WERI-Rb-1 (cell line): Measurements from ENCODE around the gene COL20A1.

Experiments used
- DNase-seq: peaks from one replicate; pipeline ENCODE4 v3.0.0-alpha.2; 2020
- H3K27ac ChIP-seq: fragments of 250-450 bp; sonication (Bioruptor Pico); 2 replicates; pipeline ENCODE4 v1.5.1; 2020; ENCODE audit warnings: mild to moderate bottlenecking, moderate library complexity
- H3K27me3 ChIP-seq: fragments of 250-450 bp; sonication (Bioruptor Pico); 2 replicates; pipeline ENCODE4 v1.5.1; 2021; ENCODE audit warnings: mild to moderate bottlenecking, low read depth, moderate library complexity; ENCODE audit not compliant: insufficient read depth, severe bottlenecking
- H3K36me3 ChIP-seq: fragments of 250-450 bp; sonication (Bioruptor Pico); 2 replicates; pipeline ENCODE4 v1.5.1; 2020; ENCODE audit warnings: mild to moderate bottlenecking, moderate library complexity
- H3K4me3 ChIP-seq: 2 replicates; pipeline ENCODE4 v1.5.1; 2011; ENCODE audit warnings: low read depth, mild to moderate bottlenecking, control low read depth, low read length
- H3K9me3 ChIP-seq: fragments of 250-450 bp; sonication (Bioruptor Pico); 2 replicates; pipeline ENCODE4 v1.5.1; 2021; ENCODE audit warnings: mild to moderate bottlenecking, moderate library complexity; ENCODE audit not compliant: severe bottlenecking
- TF ChIP-seq, protein P1 (sequence below): IDR thresholded peaks from 2 replicates; pipeline ENCODE4 v1.5.1; 2011; ENCODE audit warnings: low read depth, mild to moderate bottlenecking, control low read depth, inconsistent platforms, low read length

Gene COL20A1

DNA sequence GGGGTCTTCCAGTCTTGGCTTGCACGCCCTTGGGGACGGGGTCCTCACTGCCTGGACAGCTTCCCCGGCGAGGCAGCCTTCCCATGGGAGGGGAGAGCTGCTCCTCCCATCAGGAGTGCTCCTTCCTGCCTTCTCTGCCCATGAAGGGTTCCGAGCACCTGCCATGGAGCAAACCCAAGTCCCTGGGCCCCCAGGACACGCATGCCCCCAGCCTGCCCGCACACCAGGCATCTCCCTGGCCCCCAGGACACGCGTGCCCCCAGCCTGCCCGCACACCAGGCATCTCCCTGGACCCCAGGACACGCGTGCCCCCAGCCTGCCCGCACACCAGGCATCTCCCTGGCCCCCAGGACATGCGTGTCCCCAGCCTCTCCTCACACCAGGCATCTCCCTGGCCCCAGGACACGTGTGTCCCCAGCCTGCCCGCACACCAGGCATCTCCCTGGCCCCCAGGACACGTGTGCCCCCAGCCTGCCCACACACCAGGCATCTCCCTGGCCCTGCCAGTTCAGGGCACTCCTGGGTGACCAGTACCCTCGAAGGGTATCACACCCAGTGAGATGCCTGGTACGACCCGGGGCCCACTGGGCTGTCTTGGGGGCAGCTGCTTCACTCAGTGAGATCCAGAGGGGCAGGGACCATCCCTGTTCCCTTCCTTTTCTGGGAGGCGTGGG, 21.7 kb downstream of the COL20A1 start:
- H3K27me3 ChIP-seq = no peaks in the 10 kb centered on the region

DNA sequence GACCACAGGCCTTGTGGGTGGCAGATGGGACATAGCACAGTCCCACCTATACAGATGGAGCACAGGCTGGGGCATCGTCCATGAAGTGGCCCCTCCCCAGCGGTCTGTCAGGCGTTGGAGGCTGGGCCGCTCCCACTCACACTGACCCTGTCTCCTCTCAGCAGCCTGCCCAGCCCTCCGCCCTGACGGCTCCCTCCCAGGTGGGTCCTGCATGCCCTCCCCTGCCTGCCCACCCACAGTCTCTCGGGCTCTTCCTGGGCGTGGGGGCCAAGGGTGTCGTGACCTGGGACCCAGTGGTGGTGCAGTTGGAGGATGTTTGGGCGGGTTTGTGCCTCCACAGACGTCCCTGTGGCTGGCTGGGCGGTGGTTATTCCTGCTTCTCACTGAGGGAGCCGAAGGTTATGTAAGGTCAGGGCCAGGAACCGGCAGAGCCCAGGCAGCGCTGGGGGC, 22.3 kb downstream of the COL20A1 start:
- H3K27ac ChIP-seq = no peak overlapping the region
- no peaks in the 10 kb centered on the region for H3K9me3 ChIP-seq
- TF ChIP-seq, protein P1, sequence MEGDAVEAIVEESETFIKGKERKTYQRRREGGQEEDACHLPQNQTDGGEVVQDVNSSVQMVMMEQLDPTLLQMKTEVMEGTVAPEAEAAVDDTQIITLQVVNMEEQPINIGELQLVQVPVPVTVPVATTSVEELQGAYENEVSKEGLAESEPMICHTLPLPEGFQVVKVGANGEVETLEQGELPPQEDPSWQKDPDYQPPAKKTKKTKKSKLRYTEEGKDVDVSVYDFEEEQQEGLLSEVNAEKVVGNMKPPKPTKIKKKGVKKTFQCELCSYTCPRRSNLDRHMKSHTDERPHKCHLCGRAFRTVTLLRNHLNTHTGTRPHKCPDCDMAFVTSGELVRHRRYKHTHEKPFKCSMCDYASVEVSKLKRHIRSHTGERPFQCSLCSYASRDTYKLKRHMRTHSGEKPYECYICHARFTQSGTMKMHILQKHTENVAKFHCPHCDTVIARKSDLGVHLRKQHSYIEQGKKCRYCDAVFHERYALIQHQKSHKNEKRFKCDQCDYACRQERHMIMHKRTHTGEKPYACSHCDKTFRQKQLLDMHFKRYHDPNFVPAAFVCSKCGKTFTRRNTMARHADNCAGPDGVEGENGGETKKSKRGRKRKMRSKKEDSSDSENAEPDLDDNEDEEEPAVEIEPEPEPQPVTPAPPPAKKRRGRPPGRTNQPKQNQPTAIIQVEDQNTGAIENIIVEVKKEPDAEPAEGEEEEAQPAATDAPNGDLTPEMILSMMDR = no peak
- H3K27me3 ChIP-seq = no peaks in the 10 kb centered on the region
- no peak overlapping the region for H3K4me3 ChIP-seq
- no peak for DNase-seq
- H3K36me3 ChIP-seq = no peaks in the 10 kb centered on the region

More for the DNA sequence above, 21.7 kb downstream of the COL20A1 start:
- Histone ChIP-seq H3K36me3 (no peaks in the 10 kb centered on the region), H3K4me3 (no peak overlapping the region), H3K9me3 (no peaks in the 10 kb centered on the region), H3K27ac (no peak overlapping the region)
- DNase-seq = no peak
- TF ChIP-seq, protein P1 = no peak

DNA sequence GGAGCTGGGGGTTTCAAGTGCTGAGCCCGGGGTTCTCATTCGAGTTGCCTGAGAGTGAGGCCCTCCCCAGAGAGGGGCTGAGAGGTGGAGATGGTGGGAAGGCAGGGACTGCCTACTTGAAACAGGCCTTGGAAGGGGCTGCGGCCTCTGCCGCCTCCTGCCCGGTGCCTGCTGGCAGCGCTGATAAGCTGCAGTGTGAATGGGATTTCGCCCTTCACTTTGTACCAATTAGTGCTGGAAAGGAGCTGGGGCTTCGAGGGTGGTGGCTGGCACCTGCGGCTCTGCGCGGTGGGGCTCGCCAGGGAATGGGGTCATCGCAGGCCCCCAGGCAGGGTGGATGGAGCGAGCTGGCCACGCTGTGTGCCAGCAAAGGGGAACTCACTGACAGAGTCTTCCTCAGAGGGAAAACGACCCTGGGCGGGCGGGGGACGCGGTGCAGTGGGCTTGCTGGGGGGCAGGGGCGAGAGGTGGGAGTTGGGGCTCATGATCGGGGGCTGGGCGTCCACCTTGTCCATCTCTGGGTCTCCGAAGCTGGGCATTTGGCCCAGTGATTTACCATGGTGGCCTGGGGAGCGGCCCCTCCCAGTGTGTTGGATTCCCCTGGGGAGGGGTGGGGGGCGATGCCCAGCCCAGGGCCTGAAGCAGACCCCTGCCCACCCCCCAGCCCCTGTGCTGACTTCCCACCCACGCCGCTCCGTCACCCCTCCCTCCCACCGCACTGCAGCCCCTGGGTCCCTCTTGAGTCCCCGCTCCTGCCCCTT, 22.9 kb downstream of the COL20A1 start:
- H3K9me3 ChIP-seq = no peaks in the 10 kb centered on the region
- no peak overlapping the region for H3K27ac ChIP-seq
- no peaks in the 10 kb centered on the region for H3K27me3 ChIP-seq
- H3K4me3 ChIP-seq = no peak overlapping the region
- no peak for DNase-seq
- H3K36me3 ChIP-seq = no peaks in the 10 kb centered on the region
- TF ChIP-seq, protein P1 = no peak

DNA sequence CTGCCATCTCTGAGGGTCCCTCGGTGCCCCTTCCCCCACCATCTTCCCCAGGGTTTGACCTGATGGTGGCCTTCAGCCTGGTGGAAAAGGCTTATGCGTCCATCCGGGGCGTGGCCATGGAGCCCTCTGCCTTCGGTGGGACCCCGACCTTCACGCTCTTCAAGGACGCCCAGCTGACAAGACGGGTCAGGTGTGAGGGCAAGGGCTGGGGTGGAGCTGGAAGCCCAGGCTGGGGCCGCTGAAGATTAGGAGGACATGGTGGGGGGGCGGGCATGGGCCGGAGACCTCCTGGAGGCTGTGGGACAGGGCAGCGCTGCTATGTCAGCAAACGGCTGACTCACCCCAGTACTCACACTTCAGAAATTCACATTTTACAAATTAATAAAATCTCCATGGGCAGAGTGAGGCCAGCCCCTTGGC, 23.5 kb downstream of the COL20A1 start:
- no peak for DNase-seq
- Histone ChIP-seq H3K4me3 (no peak overlapping the region), H3K27me3 (no peaks in the 10 kb centered on the region)

DNA sequence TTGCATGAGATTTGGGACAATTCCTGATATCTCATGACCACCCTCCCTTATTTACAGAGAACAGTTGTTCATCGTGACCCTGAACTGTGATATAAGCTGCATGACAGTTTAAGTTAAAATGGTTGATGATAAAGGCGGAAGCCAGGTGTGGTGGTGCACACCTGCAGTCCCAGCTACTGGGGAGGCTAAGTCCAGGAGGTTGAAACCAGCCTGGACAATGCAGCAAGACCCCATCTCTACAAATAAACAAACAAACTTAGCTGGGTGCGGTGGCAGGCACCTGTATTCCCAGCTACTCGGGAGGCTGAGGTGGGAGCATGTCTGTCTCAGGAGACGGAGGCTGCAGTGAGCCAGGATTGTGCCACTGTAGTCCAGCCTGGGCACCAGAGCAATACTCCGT, 24.1 kb downstream of the COL20A1 start:
- Histone ChIP-seq H3K4me3 (no peak overlapping the region), H3K9me3 (no peaks in the 10 kb centered on the region), H3K27ac (no peak overlapping the region), H3K27me3 (no peaks in the 10 kb centered on the region), H3K36me3 (no peaks in the 10 kb centered on the region)
- TF ChIP-seq, protein P1 = no peak
- no peak for DNase-seq

More for the DNA sequence above, 23.5 kb downstream of the COL20A1 start:
- H3K27ac ChIP-seq = no peak overlapping the region
- H3K9me3 ChIP-seq = no peaks in the 10 kb centered on the region
- TF ChIP-seq, protein P1 = no peak
- no peaks in the 10 kb centered on the region for H3K36me3 ChIP-seq
